GM12878 (cell line): ENCODE data around the gene DIS3L2. TPM values are rescaled to one million over a fixed set of nuclear protein-coding genes. Genes with fewer than 3 reads are reported as not detected.
A peak's percentile ranks its signal among the peaks of the same experiment; 100 is the strongest.

Experiments
- ATAC-seq: fragments of 200-7000 bp; cut with Tn5 transposase; 3 replicates; pipeline ENCODE4 v1.9.1; 2020; ENCODE audit warnings: mild to moderate bottlenecking, moderate library complexity
- BruUV-seq: library from RNA; stranded (reverse); fragments of 400-500 nt; replicated peaks from 2 replicates; lab custom pipeline; 2021; lab: Mats Ljungman, UMichigan
- CTCF ChIA-PET: fragments of 300-600 bp; sonication (Branson Sonifier 250); formaldehyde crosslinking; extraction: SDS; loops from one replicate; lab custom pipeline; 2021; ENCODE audit warnings: inconsistent platforms; lab: Yijun Ruan, JAX
- POLR2A ChIA-PET: fragments of 350-600 bp; formaldehyde crosslinking; extraction: SDS; loops from one replicate; lab custom pipeline; 2021; ENCODE audit warnings: inconsistent platforms; lab: Charles Lee
- RAD21 ChIA-PET: fragments of 300-600 bp; sonication (Branson Sonifier 250); formaldehyde crosslinking; loops from one replicate; lab custom pipeline; 2023; ENCODE audit warnings: antibody characterized with exemption; ENCODE audit not compliant: unreplicated experiment; lab: Charles Lee
- SMC1A ChIA-PET: fragments of 300-600 bp; sonication (Branson Sonifier 250); formaldehyde crosslinking; loops from one replicate; lab custom pipeline; 2023; ENCODE audit not compliant: unreplicated experiment, uncharacterized antibody; lab: Charles Lee
- DNase-seq: peaks from one replicate; pipeline ENCODE4 v3.0.0-alpha.2; 2011; ENCODE audit warnings: low read depth, low spot score
- FAIRE-seq: peaks from 3 replicates; lab custom pipeline; 2011; peaks lifted over from hg19 to GRCh38; lab: Jason Lieb, UNC
- H2AFZ ChIP-seq: 2 replicates; pipeline ENCODE4 v1.6.0; 2011; ENCODE audit warnings: low read depth, low read length, control low read depth; ENCODE audit not compliant: control insufficient read depth
- H3K27ac ChIP-seq: 2 replicates; pipeline ENCODE4 v1.5.1; 2011; ENCODE audit warnings: control low read depth; ENCODE audit not compliant: control insufficient read depth, insufficient read depth
- H3K27me3 ChIP-seq, 2 experiments: replicated peaks in 1 of 2; 2 replicates each; pipeline versions ENCODE4 v1.6.0 to v1.6.1; 2011; ENCODE audit warnings: low read length in 1 of 2; ENCODE audit not compliant: control insufficient read depth in 2 of 2, insufficient read depth in 2 of 2
- H3K36me3 ChIP-seq, 2 experiments: 2 replicates each; pipeline ENCODE4 v1.5.1; 2011; ENCODE audit warnings: low read length in 1 of 2; ENCODE audit not compliant: control insufficient read depth in 2 of 2, insufficient read depth in 2 of 2
- H3K4me1 ChIP-seq: 2 replicates; pipeline ENCODE4 v1.6.1; 2011; ENCODE audit warnings: mild to moderate bottlenecking, low read length, moderate library complexity, mixed read lengths; ENCODE audit not compliant: control insufficient read depth, insufficient read depth
- H3K4me2 ChIP-seq: 2 replicates; pipeline ENCODE4 v1.6.0; 2011; ENCODE audit warnings: control low read depth; ENCODE audit not compliant: control insufficient read depth, insufficient read depth
- H3K4me3 ChIP-seq: fragments of 200-600 bp; sonication (generic); 2 replicates; pipeline ENCODE4 v1.5.1; 2016
- H3K79me2 ChIP-seq: 2 replicates; pipeline ENCODE4 v1.6.0; 2011; ENCODE audit warnings: low read length; ENCODE audit not compliant: control insufficient read depth, insufficient read depth
- H3K9ac ChIP-seq: 2 replicates; pipeline ENCODE4 v1.8.0; 2011; ENCODE audit warnings: low read length, control low read depth, mixed read lengths; ENCODE audit not compliant: control insufficient read depth, insufficient read depth
- H3K9me3 ChIP-seq: replicated peaks from 3 replicates; pipeline ENCODE4 v1.5.1; 2011; ENCODE audit warnings: mild to moderate bottlenecking, low read length; ENCODE audit not compliant: control insufficient read depth, insufficient read depth
- H4K20me1 ChIP-seq: 2 replicates; pipeline ENCODE4 v1.6.0; 2011; ENCODE audit not compliant: control insufficient read depth, insufficient read depth
- BACH1 ChIP-seq: fragments of 450-650 bp; IDR thresholded peaks from 2 replicates; pipeline ENCODE4 v1.6.1; 2017; ENCODE audit warnings: mild to moderate bottlenecking, borderline replicate concordance
- EED ChIP-seq: sonication (generic); IDR thresholded peaks from 2 replicates; pipeline ENCODE4 v1.6.1; 2016; ENCODE audit warnings: antibody characterized with exemption, low read depth
- MTA3 ChIP-seq: IDR thresholded peaks from 2 replicates; pipeline ENCODE4 v1.6.1; 2012; ENCODE audit warnings: low read length, inconsistent platforms, borderline replicate concordance
- NFIC ChIP-seq: IDR thresholded peaks from 2 replicates; pipeline ENCODE4 v1.6.1; 2012; ENCODE audit warnings: low read depth, mild to moderate bottlenecking, inconsistent platforms, low read length, moderate library complexity
- NFXL1 ChIP-seq: fragments of 450-650 bp; IDR thresholded peaks from 2 replicates; pipeline ENCODE4 v1.6.1; 2017; ENCODE audit warnings: antibody characterized with exemption, mild to moderate bottlenecking, borderline replicate concordance
- SPI1 ChIP-seq: IDR thresholded peaks from 2 replicates; pipeline ENCODE4 v1.6.1; 2011; ENCODE audit warnings: low read depth, mild to moderate bottlenecking, low read length, moderate library complexity, borderline replicate concordance; ENCODE audit not compliant: insufficient read depth
- SUZ12 ChIP-seq: fragments of 200-600 bp; sonication (generic); IDR thresholded peaks from one replicate; pipeline ENCODE4 v1.6.1; 2018; ENCODE audit warnings: antibody characterized with exemption, mild to moderate bottlenecking; ENCODE audit not compliant: unreplicated experiment
- USF2 ChIP-seq: IDR thresholded peaks from 2 replicates; pipeline ENCODE4 v1.6.1; 2011; ENCODE audit warnings: low read depth, low read length, improper control_type of control experiment, borderline replicate concordance
- ZBTB4 ChIP-seq: fragments of 450-650 bp; formaldehyde crosslinking; IDR thresholded peaks from 2 replicates; pipeline ENCODE4 v1.4.0; 2022; ENCODE audit warnings: mild to moderate bottlenecking, moderate library complexity
- ZNF217 ChIP-seq: fragments of 450-650 bp; IDR thresholded peaks from 2 replicates; pipeline ENCODE4 v1.6.1; 2017; ENCODE audit warnings: antibody characterized with exemption, mild to moderate bottlenecking
- whole genome bisulfite sequencing: methylation state at CpG from one replicate; pipeline ENCODE4 v1.1.6; 2016; ENCODE audit warnings: low lambda C conversion rate; ENCODE audit not compliant: insufficient replicate concordance, insufficient coverage; ENCODE audit errors: missing lambda C conversion rate; 5-methylcytosine and 5-hydroxymethylcytosine counted together
- in situ Hi-C: fragments of 300-500 bp; cut with MboI; formaldehyde crosslinking; loops from 9 replicates; pipeline ENCODE4 v1.14.3; 2018; ENCODE audit warnings: mixed read lengths
- intact Hi-C: fragments of 100-400 bp; cut with micrococcal nuclease; formaldehyde crosslinking; loops from one replicate; pipeline ENCODE4 v1.14.2; 2022; ENCODE audit not compliant: unreplicated experiment
- polyA plus RNA-seq, 11 experiments: library from polyadenylated mRNA; depleted of rRNA in 4 of 11; unstranded in 6 of 11; stranded (reverse) in 5 of 11; fragments of >200 nt; fragmentation: Nextera tagmentation in 4 of 11; fragmentation: Illumina TruSeq in 1 of 11; extraction: Ambion mirVana in 4 of 11; extraction: Trizol in 1 of 11; gene quantifications; 1 replicate in 1 of 11; 2 replicates in 10 of 11; pipeline versions ENCODE4 v1.2.1 to v1.2.3, GENCODE V29; 2011 to 2016; ENCODE audit warnings: inconsistent platforms in 2 of 11, missing spikeins in 2 of 11, low read depth in 1 of 11
- total RNA-seq, 4 experiments: library from RNA; depleted of rRNA in 3 of 4; stranded (reverse); fragments of >200 nt in 3 of 4; fragmentation: Illumina TruSeq in 1 of 4; extraction: Trizol in 1 of 4; gene quantifications; 2 replicates each; pipeline versions ENCODE4 v1.2.1 to v1.2.3, GENCODE V29; 2013 to 2021

DIS3L2 gene
- total and polyA plus RNA-seq, 10 of the 15 experiments (the other 5 are each of a cell fraction or from before 2014, with no cell fraction given), result 3.5 to 27.1 (median 16.0) TPM

GRCh38 chr2:232268636-232269165 is 307.2 kb downstream of the DIS3L2 start:
- ATAC-seq, result no peak
- SMC1A ChIA-PET, result interaction anchor here (1.1 to 1.4 kb wide), 2 partner anchors 8 to 14 kb away, joined by 3 read pairs; no protein-coding TSS in a partner anchor
- no peaks in the 10 kb centered on the region for H3K27me3 ChIP-seq
- H3K27ac ChIP-seq, result no peak overlapping the region
- no peak overlapping the region for H3K4me2 ChIP-seq
- no peaks in the 10 kb centered on the region for H3K79me2 ChIP-seq
- CTCF ChIA-PET, result interaction anchor here (0.8 to 1.8 kb wide), 4 partner anchors 24 to 59 kb away, joined by 3 to 5 read pairs (median 4); no protein-coding TSS in a partner anchor
- no peak overlapping the region for H3K9ac ChIP-seq
- H3K9me3 ChIP-seq, result no peaks in the 10 kb centered on the region
- RAD21 ChIA-PET, result interaction anchor here (1.2 kb wide), 1 partner anchor 96 kb away, joined by 3 read pairs; no protein-coding TSS in a partner anchor
- TF ChIP-seq SUZ12 (no peak), NFXL1 (no peak), SPI1 (peak; percentile 54; the same call in 1 of the 2 replicates), EED (no peak), NFIC (no peak), ZNF217 (no peak)
- TF ChIP-seq, all 136 proteins: peak for 1
- Histone ChIP-seq H2AFZ (no peak overlapping the region), H3K36me3 (peaks cover 0 to 3% of the 10 kb centered on the region in 2 experiments; a peak in 1 of 4 replicates), H4K20me1 (no peaks in the 10 kb centered on the region), H3K4me1 (no peaks in the 10 kb centered on the region), H3K4me3 (no peak overlapping the region)
- in situ Hi-C loops, result no loop called here
- intact Hi-C loops, result no loop called here
- WGBS, result 96% methylated on average over 4 of the region's 4 CpGs
- BruUV-seq, result no TSS peak
- no peak for FAIRE-seq
- POLR2A ChIA-PET, result no interaction called here
- DNase-seq, result no peak

- RAD21 ChIA-PET, result no interaction called here
- no peaks in the 10 kb centered on the region for H3K9me3 ChIP-seq
- H3K4me3 ChIP-seq, result no peak overlapping the region
- H3K36me3 ChIP-seq, result peaks cover 0 to under 1% of the 10 kb centered on the region in 2 experiments; a peak in 1 of 4 replicates
- H3K4me2 ChIP-seq, result no peak overlapping the region
- H3K4me1 ChIP-seq, result no peaks in the 10 kb centered on the region
- TF ChIP-seq MTA3 (no peak), USF2 (no peak), BACH1 (no peak), ZBTB4 (CRISPR knock-in tag) (no peak)
- H3K9ac ChIP-seq, result no peak overlapping the region
- CTCF ChIA-PET, result interaction anchor here (0.8 to 0.9 kb wide), 2 partner anchors 28 to 58 kb away, joined by 3 read pairs; no protein-coding TSS in a partner anchor
- no peaks in the 10 kb centered on the region for H3K27me3 ChIP-seq
- no peak overlapping the region for H2AFZ ChIP-seq
- no peaks in the 10 kb centered on the region for H3K79me2 ChIP-seq
- FAIRE-seq (no peak), DNase-seq (no peak), ATAC-seq (no peak)
- no peaks in the 10 kb centered on the region for H4K20me1 ChIP-seq
- no peak overlapping the region for H3K27ac ChIP-seq
- WGBS, result 97% methylated on average over 7 of the region's 7 CpGs
- intact Hi-C loops, result no loop called here
- BruUV-seq, result no TSS peak
- POLR2A ChIA-PET, result no interaction called here
- SMC1A ChIA-PET, result interaction anchor here (1.4 kb wide), 1 partner anchor 364 kb away, joined by 3 read pairs; no protein-coding TSS in a partner anchor
- in situ Hi-C loops, result no loop called here
These were observed 308.4 kb downstream of the DIS3L2 start for GRCh38 chr2:232269867-232270266.
